GM21723 (cell line): ENCODE results near the gene KRTAP12-3.
"Not testable (repeated sequence)": the region's sequence is repeated elsewhere in the genome, so short reads cannot be mapped to it uniquely, and the experiment has no call there.

Source experiments
- ATAC-seq: cut with Tn5 transposase; IDR thresholded peaks from one replicate; pipeline ENCODE4 v1.9.1; 2021; ENCODE audit warnings: mild to moderate bottlenecking, moderate library complexity; ENCODE audit not compliant: unreplicated experiment

Gene KRTAP12-3

GRCh38 chr21:44682580-44683151 lies 24.9 kb downstream of the KRTAP12-3 start:
- no peak for ATAC-seq

- no peak for ATAC-seq
Measured at GRCh38 chr21:44684077-44684476, 26.3 kb downstream of the KRTAP12-3 start.

DNA sequence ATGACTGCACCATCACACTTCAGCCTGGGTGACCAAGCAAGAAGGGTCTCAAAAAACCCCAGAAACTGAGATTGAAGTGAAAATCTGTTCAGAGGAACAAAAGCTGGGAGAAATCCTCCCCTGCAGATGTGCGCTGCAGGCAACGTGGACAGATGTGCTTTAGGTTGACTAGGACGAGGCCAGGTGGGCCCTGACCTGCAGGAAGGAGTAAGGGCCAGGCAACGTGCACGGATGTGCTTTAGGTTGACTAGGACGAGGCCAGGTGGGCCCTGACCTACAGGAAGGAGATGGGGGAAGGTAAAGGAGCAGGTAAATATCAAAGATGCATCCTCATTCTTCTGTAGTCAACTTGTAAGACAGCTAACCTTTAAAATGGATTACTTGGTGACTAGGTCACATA lies 26.8 kb downstream of the KRTAP12-3 start:
- ATAC-seq = no peak

GRCh38 chr21:44685050-44685449 lies 27.3 kb downstream of the KRTAP12-3 start:
- ATAC-seq = not testable (repeated sequence)

GRCh38 chr21:44686000-44686781 lies 28.5 kb downstream of the KRTAP12-3 start:
- no peak for ATAC-seq

DNA sequence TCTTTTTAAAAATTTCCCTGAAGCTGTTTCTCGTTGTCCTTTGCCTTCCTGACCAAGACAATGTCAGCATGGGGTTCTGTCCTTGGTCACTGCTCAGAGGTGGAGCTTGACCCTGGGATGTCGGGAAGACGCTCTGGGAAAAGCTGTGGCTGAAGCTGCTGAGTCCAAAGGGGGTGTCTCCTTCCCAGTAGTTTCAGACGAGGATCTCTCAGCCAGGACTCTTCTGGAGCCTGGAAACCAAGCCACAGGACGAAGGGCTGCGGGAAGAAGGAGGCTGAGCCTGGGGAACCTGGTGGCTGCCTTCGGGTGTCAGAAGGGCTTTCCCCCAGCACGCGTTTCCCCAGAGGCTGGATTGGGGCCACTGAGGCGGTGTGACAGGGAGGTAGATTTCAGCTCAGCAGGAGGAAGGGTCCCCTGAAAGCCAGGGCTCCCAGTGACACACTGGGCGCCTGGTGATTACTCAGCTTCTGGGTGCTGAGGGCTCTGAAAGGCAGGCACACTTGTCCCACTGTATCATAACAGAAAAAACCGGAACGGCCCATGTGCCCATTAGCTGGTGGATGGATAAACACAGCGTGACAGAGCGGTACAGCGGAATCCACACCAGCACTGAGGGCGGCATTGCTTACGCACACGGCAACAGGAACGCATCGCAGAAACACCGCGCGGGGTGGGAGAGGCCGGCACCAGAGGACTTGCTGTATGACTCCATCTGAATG lies 29.3 kb downstream of the KRTAP12-3 start:
- no peak for ATAC-seq

DNA sequence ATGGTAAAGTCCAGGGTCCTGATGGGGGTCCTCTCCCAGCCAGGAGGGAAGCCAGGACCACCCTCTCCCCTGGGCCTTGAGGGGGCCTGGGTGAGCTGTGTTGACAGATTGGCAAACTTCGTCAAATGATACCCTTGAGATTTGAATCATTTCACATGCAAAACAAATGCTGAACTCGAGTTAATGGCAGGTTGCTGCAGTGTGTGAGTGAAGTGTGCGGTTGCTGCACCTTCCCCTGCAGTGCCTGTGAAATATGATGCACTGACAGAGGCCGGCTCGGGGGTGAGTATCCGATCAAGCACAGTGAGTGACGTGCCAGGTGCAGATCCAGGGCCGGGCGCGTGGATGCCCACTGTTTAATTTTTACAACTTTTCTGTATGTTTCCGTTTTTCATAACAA lies 29.9 kb downstream of the KRTAP12-3 start:
- ATAC-seq = no peak

DNA sequence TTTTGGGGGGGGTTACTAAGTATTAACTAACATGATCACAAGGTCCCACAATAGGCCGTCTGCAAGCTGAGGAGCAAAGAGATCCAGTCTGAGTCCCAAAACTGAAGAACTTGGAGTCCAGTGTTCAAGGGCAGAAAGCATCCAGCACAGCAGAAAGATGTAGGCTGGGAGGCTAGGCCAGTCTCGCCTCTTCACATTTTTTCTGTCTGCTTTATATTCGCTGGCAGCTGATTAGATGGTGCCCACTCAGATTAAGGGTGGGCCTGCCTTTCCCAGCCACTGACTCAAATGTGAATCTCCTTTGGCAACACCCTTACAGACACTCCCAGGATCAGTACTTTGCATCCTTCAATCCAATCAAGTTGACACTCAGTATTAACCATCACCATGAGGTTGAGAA lies 32.0 kb downstream of the KRTAP12-3 start:
- ATAC-seq = not testable (repeated sequence)

DNA sequence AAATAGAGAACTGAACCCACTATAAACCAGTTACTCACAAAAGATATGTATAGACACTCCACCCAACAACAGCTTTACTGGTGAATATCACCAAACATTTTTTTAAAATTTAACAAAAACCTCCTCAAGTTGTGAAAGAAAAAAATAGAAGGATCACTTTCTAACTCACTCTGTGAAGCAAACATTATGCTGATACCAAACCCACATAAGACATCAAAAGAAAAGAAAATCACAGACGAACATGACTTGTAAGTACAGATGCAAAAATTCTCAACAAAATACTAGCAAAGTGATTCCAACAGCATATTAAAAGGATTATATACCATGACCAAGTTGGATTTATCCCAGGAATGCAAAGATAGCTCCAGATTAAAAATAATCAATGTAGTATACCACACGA lies 34.0 kb downstream of the KRTAP12-3 start:
- no peak for ATAC-seq

DNA sequence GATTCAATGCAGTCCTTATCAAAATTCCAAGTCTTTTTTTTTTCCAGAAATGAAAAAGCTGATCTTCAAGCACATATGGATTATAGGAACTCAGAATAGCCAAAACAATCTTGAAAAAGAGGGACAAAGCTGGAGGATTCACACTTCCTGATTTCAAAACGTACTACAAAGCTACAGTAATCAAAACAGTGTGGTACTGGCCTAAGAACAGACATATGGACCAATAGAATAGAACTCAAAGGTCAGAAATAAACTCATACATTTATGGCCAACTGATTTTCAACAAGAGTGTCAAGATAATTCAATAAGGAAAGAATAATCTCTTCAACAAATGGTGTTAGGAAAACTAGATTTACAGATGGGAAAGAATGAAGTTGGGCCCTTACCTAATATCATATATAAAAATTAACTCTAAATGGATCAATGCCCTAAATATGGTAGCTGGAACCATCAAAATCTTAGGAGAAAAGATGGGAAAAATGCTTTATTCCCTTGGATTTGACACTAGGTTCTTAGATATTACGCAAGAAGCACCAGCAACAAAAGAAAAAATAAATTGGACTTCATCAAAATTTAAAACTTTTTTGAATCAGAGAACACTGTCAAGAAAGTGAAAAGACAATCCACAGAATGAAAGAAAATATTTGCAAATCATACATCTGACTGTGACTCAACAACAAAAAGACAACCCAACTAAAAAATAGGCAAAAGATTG lies 35.2 kb downstream of the KRTAP12-3 start:
- no peak for ATAC-seq

DNA sequence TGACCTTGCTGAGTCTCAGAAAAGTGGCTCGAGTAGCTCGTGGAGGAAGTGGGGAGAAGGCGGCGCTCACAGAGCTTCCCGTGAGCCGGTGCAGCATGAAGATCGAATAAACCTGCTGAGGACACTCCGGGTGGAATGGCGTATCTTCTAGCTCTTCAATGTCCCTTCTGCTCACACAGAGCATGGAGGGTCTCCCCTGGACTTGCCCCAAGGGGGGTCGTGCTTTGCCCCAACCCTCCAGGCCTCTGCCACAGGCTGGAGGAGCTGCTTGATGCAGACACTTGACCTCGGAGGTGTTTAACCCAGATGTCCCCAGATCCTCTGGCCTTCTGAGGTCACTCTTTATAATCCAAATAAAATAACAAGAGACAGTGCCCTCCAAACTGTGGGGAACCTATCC lies 37.0 kb downstream of the KRTAP12-3 start:
- no peak for ATAC-seq

- no peak for ATAC-seq
Measured at GRCh38 chr21:44695184-44695583, 37.5 kb downstream of the KRTAP12-3 start.

- ATAC-seq = no peak
Measured at GRCh38 chr21:44695641-44696040, 37.9 kb downstream of the KRTAP12-3 start.

DNA sequence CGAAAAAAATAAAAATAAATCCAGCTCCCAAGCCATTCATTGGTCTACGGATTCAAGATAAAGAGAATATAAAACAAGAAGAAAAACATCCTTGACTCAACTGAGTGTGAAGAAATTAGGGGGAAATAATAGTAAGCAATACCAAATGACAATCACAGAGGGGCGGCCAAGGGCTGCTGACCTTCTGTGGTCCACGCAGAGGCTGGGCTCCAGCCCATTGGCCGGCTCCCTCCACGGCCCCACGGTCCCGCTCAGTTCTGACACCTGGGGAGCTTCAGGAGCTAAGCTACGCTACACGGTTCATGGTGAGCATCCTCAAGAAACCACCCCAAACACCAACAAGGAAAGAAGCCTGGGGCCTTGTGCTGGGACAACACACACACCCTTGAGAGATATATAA lies 38.8 kb downstream of the KRTAP12-3 start:
- ATAC-seq = no peak

GRCh38 chr21:44697172-44697810 lies 39.6 kb downstream of the KRTAP12-3 start, which contains the start of gene KRTAP10-12:
Gene KRTAP10-12, plus strand, starts transcription at chr21:44697172. Its CDS starts 30 bp downstream, at chr21:44697202.
- ATAC-seq = not testable (repeated sequence)

GRCh38 chr21:44697811-44698734 lies 40.3 kb downstream of the KRTAP12-3 start:
- ATAC-seq = no peak

- ATAC-seq = no peak
Measured at GRCh38 chr21:44699502-44700001, 41.8 kb downstream of the KRTAP12-3 start.

- ATAC-seq = no peak
Measured at GRCh38 chr21:44700101-44701022, 42.6 kb downstream of the KRTAP12-3 start.
